ENCODE data around the gene RTP3. TPM values are rescaled to one million over a fixed set of nuclear protein-coding genes. Genes with fewer than 3 reads are reported as not detected.
A peak's percentile ranks its signal among the peaks of the same experiment; 100 is the strongest.

The RTP3 gene
- total and polyA plus RNA-seq, 2 of the 4 experiments (the other 2 are of a cell fraction), result 0.18 to 0.26 TPM

- no peak for TF ChIP-seq RFX5 (IDR thresholded peaks at IDR 0.05; ENCODE audit: low read depth, low read length)
- TF ChIP-seq SMC3 (IDR thresholded peaks at IDR 0.05; ENCODE audit: low read depth, low read length), result no peak
Measured at GRCh38 chr3:46491089-46492070, 6.4 kb upstream of the RTP3 start (continued).

DNA sequence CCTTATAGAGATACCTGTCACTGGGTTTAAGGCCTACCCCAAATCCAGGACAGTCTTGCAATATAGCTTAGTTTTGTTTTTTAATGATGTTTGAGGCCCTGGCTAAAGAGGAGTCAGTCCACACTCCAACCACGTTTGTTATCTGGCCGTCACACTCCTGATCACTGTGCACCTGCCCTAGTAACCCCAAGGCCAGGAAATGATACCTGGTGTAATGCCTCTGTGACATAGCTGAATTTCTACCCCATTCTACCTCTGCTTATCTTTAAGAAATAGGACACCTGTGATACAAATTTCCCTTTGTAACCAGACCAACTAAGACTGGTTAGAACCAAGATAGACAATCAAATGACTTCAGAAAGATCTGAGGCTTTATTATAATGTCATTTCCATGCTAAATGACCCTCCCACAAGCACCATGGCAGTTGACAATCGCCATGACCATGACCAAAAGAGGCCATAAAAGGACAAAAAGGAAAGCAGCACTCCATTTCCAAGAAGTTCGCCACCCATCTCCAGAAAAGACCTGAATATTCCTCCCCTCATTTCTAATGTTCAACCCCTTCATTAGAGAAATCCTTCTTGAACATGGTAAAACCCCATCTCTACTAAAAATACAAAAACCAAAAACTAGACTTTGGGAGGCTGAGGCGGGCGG is 4.8 kb upstream of the RTP3 start:
- Histone ChIP-seq H4K8ac (ENCODE audit: low read depth in 2 of 2, low read length in 2 of 2) (peak overlapping the region; percentile 13 to 92; a peak in 2 of 4 replicates), H2BK15ac (ENCODE audit: low read depth, low read length) (peak overlapping the region; percentile 61; the same call in 1 of the 3 replicates), H3K4me3 (ENCODE audit: insufficient read depth, low read depth, low read length) (no peak overlapping the region), H3K23ac (ENCODE audit: low read depth, low read length) (no peak overlapping the region), H2AFZ (replicated peaks; ENCODE audit: low read length, poor library complexity) (no peak overlapping the region), H2BK20ac (ENCODE audit: low read depth, low read length) (peak overlapping the region; percentile 79), H4K20me1 (ENCODE audit: insufficient read depth, low read length) (no peaks in the 10 kb centered on the region), H3K14ac (replicated peaks; ENCODE audit: low read depth, low read length) (peak overlapping the region; percentile 55), H3K4ac (ENCODE audit: low read depth, low read length) (peak overlapping the region; percentile 83), H4K91ac (ENCODE audit: insufficient read depth, low read depth, low read length) (peak overlapping the region; percentile 98), H3K18ac (ENCODE audit: low read depth, low read length) (peak overlapping the region; percentile 68; the same call in 1 of the 2 replicates), H3K9ac (ENCODE audit: low read depth, low read length) (no peak overlapping the region), H3K4me1 (ENCODE audit: control insufficient read depth, insufficient read depth, low read length) (peaks cover 29% of the 10 kb centered on the region), H3K9me1 (ENCODE audit: insufficient read depth, low read length) (peaks cover 21% of the 10 kb centered on the region), H2AK5ac (ENCODE audit: low read depth, low read length) (peak overlapping the region; percentile 75; the same call in 1 of the 2 replicates), H3K9me3 (ENCODE audit: control insufficient read depth, insufficient read depth, low read length) (no peaks in the 10 kb centered on the region), H2AK9ac (replicated peaks; ENCODE audit: low read depth, low read length, poor library complexity) (no peak overlapping the region), H3K4me2 (ENCODE audit: low read depth, low read length) (no peak overlapping the region), H3K56ac (ENCODE audit: extremely low read depth, insufficient read depth, low read length) (no peak overlapping the region), H2BK120ac (ENCODE audit: low read depth, low read length) (peak overlapping the region; percentile 91), H3K36me3 (ENCODE audit: control insufficient read depth, insufficient read depth, low read length) (no peaks in the 10 kb centered on the region), H3K27me3 (ENCODE audit: control insufficient read depth, insufficient read depth, low read length) (no peaks in the 10 kb centered on the region), H4K5ac (ENCODE audit: low read depth, low read length) (peak overlapping the region; percentile 65; the same call in 1 of the 2 replicates), H3K27ac (ENCODE audit: insufficient read depth, low read length) (no peak overlapping the region), H3K79me1 (ENCODE audit: low read depth in 1 of 2, low read length in 2 of 2) (peaks cover 0 to 5% of the 10 kb centered on the region in 2 experiments; a peak in 1 of 4 replicates), H2BK5ac (ENCODE audit: low read depth, low read length, poor library complexity, severe bottlenecking) (peak overlapping the region; percentile 14)
- BruUV-seq (replicated peaks), result no TSS peak
- ChIA-PET POLR2A (ENCODE audit: unreplicated experiment) (no interaction called here), CTCF (no interaction called here)
- in situ Hi-C loops (cut with MboI; ENCODE audit: low sequenced_read_pairs) (loop anchor here (25.0 kb wide), 1 partner anchor 394 kb away; the partner anchor contains the start of gene PTH1R), intact Hi-C loops (cut with micrococcal nuclease) (no loop called here), dilution Hi-C loops (cut with HindIII; ENCODE audit: low sequenced_read_pairs, unreplicated experiment) (no loop called here)
- no peak for ATAC-seq (ENCODE audit: low read depth)
- DNase-seq, result no peak
- no peak for TF ChIP-seq MXI1 (IDR thresholded peaks at IDR 0.05; ENCODE audit: borderline replicate concordance, low read depth, low read length)
- no peak for TF ChIP-seq NFE2L2 (IDR thresholded peaks at IDR 0.05; ENCODE audit: low read depth, low read length)
- TF ChIP-seq USF2 (IDR thresholded peaks at IDR 0.05; ENCODE audit: low read depth, low read length), result no peak
- no peak for TF ChIP-seq CTCF (conservative IDR thresholded peaks at IDR 0.05; ENCODE audit: low read depth, low read length)
- TF ChIP-seq BHLHE40 (IDR thresholded peaks at IDR 0.05; ENCODE audit: low read depth, low read length), result no peak
- 100% methylated on average over 1 of the region's 6 CpGs; no CpG with 5 or more reads in 1 of the 2 experiments for WGBS, 2 experiments (ENCODE audit: extremely low coverage in 2 of 2, insufficient read length in 1 of 2)

Measured in IMR-90 (cell line).